ENCODE data around the gene KCNA5. TPM values are rescaled to one million over a fixed set of nuclear protein-coding genes. Genes with fewer than 3 reads are reported as not detected.

KCNA5 gene
- not detected in 2 replicates for total RNA-seq

DNA sequence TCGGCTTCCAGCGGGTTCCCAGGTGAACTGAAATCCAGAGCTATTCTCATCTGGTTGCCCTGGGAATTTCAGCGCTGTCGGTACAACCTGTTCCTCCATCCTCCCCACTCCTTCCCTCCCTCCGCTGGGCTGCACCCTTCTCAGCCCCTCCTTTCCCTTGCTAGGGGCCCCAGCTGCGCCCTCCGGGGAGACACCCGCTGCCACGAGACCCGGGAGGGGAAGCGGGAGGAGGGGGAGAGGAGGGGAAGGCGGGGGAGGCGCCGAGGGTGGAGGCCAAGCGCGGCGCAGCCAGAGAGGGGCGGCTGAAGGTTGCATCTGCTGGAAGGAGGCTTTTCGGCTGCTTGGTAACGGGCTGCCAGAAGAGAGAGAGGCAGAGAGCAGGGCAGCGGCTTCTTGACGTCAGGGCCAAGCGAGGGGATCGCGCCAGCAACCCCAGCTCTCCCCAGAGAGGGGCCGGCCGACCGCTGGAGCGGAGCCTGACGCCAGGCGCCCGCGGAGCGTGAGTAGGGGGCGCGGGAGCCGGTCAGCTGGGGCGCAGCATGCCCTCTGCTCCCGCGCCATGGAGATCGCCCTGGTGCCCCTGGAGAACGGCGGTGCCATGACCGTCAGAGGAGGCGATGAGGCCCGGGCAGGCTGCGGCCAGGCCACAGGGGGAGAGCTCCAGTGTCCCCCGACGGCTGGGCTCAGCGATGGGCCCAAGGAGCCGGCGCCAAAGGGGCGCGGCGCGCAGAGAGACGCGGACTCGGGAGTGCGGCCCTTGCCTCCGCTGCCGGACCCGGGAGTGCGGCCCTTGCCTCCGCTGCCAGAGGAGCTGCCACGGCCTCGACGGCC, at the start of gene KCNA5:
Gene KCNA5 (plus strand): TSS at position 291 of the 831 bp plus-strand sequence. CDS start 269 bp downstream, at position 560.

Other genes with a start within 250 kb of the KCNA5 start
- gene KCNA1, start 134.0 kb upstream of the KCNA5 start, total RNA-seq, result not detected in 2 replicates